Measurements from ENCODE around the gene SMPD2.

DNA sequence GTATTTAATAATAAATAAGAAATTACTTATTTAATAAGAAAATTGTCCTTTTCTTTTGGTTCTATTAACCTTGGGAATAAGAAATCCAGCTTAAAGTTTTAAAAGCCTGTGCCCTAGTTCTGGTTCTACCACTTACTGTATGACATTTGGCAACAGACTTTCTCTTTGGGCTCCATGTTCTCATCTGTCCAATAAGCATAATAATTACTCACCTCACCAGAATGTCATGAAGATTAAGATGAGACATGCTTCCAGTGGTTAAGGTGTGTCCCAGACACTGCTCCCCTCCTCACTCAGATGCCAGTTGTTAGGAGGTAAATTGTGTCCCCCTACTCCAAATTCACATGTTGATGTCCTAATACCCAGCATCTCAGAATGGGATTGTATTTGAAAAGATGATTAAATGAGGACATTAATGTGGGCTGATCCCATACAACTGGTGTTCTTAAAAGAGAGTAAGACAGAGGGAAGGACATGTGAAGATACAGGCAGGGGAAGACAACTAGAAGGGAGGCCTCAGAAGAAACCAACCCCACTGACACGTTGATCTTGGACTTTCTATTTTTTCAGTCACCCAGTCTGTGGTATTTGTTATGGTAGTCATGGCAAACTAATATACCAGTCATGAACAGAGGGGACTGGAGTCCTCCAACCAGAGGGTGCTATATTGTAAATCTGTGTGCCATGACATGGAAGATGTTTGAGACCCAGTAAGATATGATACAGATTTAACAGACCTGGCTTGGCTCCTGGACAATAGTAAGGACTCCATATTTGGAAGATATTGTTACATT, 21.4 kb downstream of the SMPD2 start:
- TF ChIP-seq CTCF (IDR thresholded peaks at IDR 0.05; ENCODE audit: low read length) (no peak), EZH2 (IDR thresholded peaks at IDR 0.05; ENCODE audit: borderline replicate concordance, low read length) (no peak)
